ENCODE results near the gene PRKCB.

DNA sequence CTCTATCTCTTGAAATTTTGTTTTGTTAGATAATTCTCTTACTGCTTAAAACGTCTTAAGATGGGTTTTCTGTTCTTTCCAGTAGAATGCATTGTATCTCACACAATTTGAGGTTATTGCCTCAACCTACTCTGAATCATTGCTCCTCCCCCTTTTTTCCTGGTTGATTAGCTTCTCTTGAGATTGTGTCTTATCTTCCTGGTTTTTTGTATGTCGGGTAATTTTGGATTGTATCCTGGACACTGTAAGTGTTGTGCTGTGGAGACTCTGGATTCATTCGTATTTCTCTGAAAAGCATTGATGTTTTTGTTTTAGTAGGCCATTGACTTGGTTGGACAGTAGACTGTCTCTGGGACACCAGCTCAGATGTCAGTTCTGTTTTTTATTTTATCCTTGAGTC, 26.1 kb downstream of the PRKCB start:
- TF ChIP-seq ELF1 (IDR thresholded peaks at IDR 0.05; ENCODE audit: borderline replicate concordance, low read depth), result no peak
- TF ChIP-seq TCF7L2 (IDR thresholded peaks at IDR 0.05; ENCODE audit: borderline replicate concordance, extremely low read depth, insufficient read depth, insufficient read length), result no peak
- no peak for TF ChIP-seq EZH2phosphoT487 (IDR thresholded peaks at IDR 0.05; ENCODE audit: borderline replicate concordance)
- no peak for TF ChIP-seq ZFX (IDR thresholded peaks at IDR 0.05)
- TF ChIP-seq JUND (IDR thresholded peaks at IDR 0.05), result no peak
- TF ChIP-seq, protein P1, sequence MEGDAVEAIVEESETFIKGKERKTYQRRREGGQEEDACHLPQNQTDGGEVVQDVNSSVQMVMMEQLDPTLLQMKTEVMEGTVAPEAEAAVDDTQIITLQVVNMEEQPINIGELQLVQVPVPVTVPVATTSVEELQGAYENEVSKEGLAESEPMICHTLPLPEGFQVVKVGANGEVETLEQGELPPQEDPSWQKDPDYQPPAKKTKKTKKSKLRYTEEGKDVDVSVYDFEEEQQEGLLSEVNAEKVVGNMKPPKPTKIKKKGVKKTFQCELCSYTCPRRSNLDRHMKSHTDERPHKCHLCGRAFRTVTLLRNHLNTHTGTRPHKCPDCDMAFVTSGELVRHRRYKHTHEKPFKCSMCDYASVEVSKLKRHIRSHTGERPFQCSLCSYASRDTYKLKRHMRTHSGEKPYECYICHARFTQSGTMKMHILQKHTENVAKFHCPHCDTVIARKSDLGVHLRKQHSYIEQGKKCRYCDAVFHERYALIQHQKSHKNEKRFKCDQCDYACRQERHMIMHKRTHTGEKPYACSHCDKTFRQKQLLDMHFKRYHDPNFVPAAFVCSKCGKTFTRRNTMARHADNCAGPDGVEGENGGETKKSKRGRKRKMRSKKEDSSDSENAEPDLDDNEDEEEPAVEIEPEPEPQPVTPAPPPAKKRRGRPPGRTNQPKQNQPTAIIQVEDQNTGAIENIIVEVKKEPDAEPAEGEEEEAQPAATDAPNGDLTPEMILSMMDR (IDR thresholded peaks at IDR 0.05 in 2 of 3, conservative IDR thresholded peaks at IDR 0.05 in 1 of 3; ENCODE audit: borderline replicate concordance in 1 of 3, insufficient read depth in 1 of 3, low read depth in 2 of 3, low read length in 2 of 3), result no peak
- TF ChIP-seq ZNF274 (IDR thresholded peaks at IDR 0.05; ENCODE audit: low read depth, low read length), result no peak
- no peak for TF ChIP-seq SIN3A (IDR thresholded peaks at IDR 0.05; ENCODE audit: low read depth)

Data from HCT116 (cell line).